SK-N-SH treated with all-trans-retinoic acid at 6 μM for 48 hours (cell line): ENCODE data around the gene RENBP.

Source experiments
- CSRNP3 ChIP-seq: fragments of 250-450 bp; sonication (Bioruptor Pico); IDR thresholded peaks from 2 replicates; pipeline ENCODE4 v1.5.1; 2021; ENCODE audit warnings: mild to moderate bottlenecking, moderate library complexity
- GLIS3 ChIP-seq: fragments of 250-450 bp; sonication (Bioruptor Pico); IDR thresholded peaks from 2 replicates; pipeline ENCODE4 v1.5.0; 2020; ENCODE audit warnings: mild to moderate bottlenecking, moderate library complexity
- RARB ChIP-seq: fragments of 250-450 bp; sonication (Bioruptor Pico); IDR thresholded peaks from 2 replicates; pipeline ENCODE4 v1.8.0; 2021; ENCODE audit warnings: mild to moderate bottlenecking, moderate library complexity
- ZFP30 ChIP-seq: fragments of 450-650 bp; formaldehyde crosslinking; IDR thresholded peaks from 2 replicates; pipeline ENCODE4 v1.5.0; 2022; ENCODE audit warnings: mild to moderate bottlenecking, moderate library complexity

DNA sequence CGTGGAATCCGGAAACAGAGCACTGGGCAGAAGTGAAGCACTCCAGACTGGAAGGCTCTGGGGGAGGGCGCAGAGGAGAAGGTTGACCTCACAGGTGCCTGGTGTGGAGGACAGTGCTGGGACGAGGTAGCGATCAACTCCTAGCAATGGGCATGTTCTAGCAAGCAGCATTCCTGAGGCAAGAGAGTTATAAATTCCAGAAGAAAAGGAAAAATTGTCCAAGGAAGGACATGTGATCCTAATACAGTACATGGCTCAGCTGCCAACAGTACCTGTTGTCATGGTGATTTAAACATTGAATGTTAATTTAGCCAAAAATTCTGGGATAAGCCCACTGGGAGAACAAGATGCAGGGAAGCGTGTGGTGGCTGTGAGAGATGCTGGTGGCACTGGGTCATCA lies 26.6 kb downstream of the RENBP start:
- TF ChIP-seq ZFP30 (CRISPR knock-in tag) (no peak), GLIS3 (CRISPR knock-in tag) (no peak), CSRNP3 (CRISPR knock-in tag) (no peak), RARB (CRISPR knock-in tag) (no peak)
